Keratinocyte (primary cell): ENCODE results near the gene ASIC2. TPM values are rescaled to one million over a fixed set of nuclear protein-coding genes. Genes with fewer than 3 reads are reported as not detected.

Experiments
- DNase-seq: peaks from one replicate; pipeline ENCODE4 v3.0.0-alpha.2; 2011; ENCODE audit warnings: low read depth, missing footprints, low spot score
- FAIRE-seq: peaks from 2 replicates; lab custom pipeline; 2011; peaks lifted over from hg19 to GRCh38; lab: Jason Lieb, UNC
- H2AFZ ChIP-seq: 2 replicates; pipeline ENCODE4 v1.6.0; 2012; ENCODE audit warnings: low read length, control low read depth, inconsistent platforms; ENCODE audit not compliant: control insufficient read depth
- H3K27ac ChIP-seq: 2 replicates; pipeline ENCODE4 v1.5.1; 2011; ENCODE audit warnings: low read length; ENCODE audit not compliant: control insufficient read depth, insufficient read depth
- H3K27me3 ChIP-seq: 3 replicates; pipeline ENCODE4 v1.6.0; 2011; ENCODE audit warnings: low read length; ENCODE audit not compliant: control insufficient read depth, insufficient read depth; ENCODE audit errors: extremely low read depth
- H3K36me3 ChIP-seq, 2 experiments: 2 replicates in 1 of 2; 3 replicates in 1 of 2; pipeline ENCODE4 v1.5.1; 2011; ENCODE audit warnings: low read length in 2 of 2, mild to moderate bottlenecking in 1 of 2; ENCODE audit not compliant: control insufficient read depth in 2 of 2, insufficient read depth in 2 of 2; ENCODE audit errors: extremely low read depth in 1 of 2
- H3K4me1 ChIP-seq: 3 replicates; pipeline ENCODE4 v1.5.1; 2011; ENCODE audit warnings: low read length; ENCODE audit not compliant: control insufficient read depth, insufficient read depth; ENCODE audit errors: extremely low read depth
- H3K4me2 ChIP-seq: 3 replicates; pipeline ENCODE4 v1.6.0; 2011; ENCODE audit warnings: low read depth, low read length; ENCODE audit not compliant: control insufficient read depth, insufficient read depth; ENCODE audit errors: extremely low read depth
- H3K4me3 ChIP-seq, 3 experiments: fragments of 200-600 bp in 1 of 3; sonication (generic) in 1 of 3; 2 replicates in 2 of 3; 3 replicates in 1 of 3; pipeline ENCODE4 v1.5.1; 2011 to 2016; ENCODE audit warnings: low read length in 3 of 3, mild to moderate bottlenecking in 3 of 3, control low read depth in 2 of 3, inconsistent platforms in 1 of 3, low read depth in 1 of 3, mixed read lengths in 1 of 3, mixed run types in 1 of 3, moderate library complexity in 1 of 3; ENCODE audit not compliant: control insufficient read depth in 2 of 3, insufficient read depth in 2 of 3; ENCODE audit errors: extremely low read depth in 1 of 3
- H3K79me2 ChIP-seq: 2 replicates; pipeline ENCODE4 v1.6.0; 2012; ENCODE audit warnings: low read length; ENCODE audit not compliant: control insufficient read depth, insufficient read depth
- H3K9ac ChIP-seq: 3 replicates; pipeline ENCODE4 v1.6.0; 2011; ENCODE audit warnings: low read length; ENCODE audit not compliant: control insufficient read depth, insufficient read depth; ENCODE audit errors: extremely low read depth
- H3K9me1 ChIP-seq: 3 replicates; pipeline ENCODE4 v1.6.0; 2011; ENCODE audit warnings: low read length; ENCODE audit not compliant: control insufficient read depth, insufficient read depth; ENCODE audit errors: extremely low read depth
- H3K9me3 ChIP-seq: 2 replicates; pipeline ENCODE4 v1.5.1; 2012; ENCODE audit warnings: low read depth, low read length; ENCODE audit not compliant: control insufficient read depth
- H4K20me1 ChIP-seq: 3 replicates; pipeline ENCODE4 v1.6.0; 2011; ENCODE audit warnings: low read length; ENCODE audit not compliant: control insufficient read depth, insufficient read depth; ENCODE audit errors: extremely low read depth
- EZH2 ChIP-seq: IDR thresholded peaks from one replicate; pipeline ENCODE4 v1.6.1; 2012; ENCODE audit warnings: inconsistent platforms, mild to moderate bottlenecking, low read length, moderate library complexity
- dilution Hi-C: fragments of 300-500 bp; cut with MboI; formaldehyde crosslinking; loops from one replicate; pipeline ENCODE4 v1.7.0; 2020; ENCODE audit warnings: low sequenced_read_pairs; ENCODE audit not compliant: extremely low pct_ligation_motif_present
- polyA plus RNA-seq, 5 experiments: library from polyadenylated mRNA; depleted of rRNA in 3 of 5; stranded (reverse) in 3 of 5; stranded (forward) in 1 of 5; unstranded in 1 of 5; fragments of >200 nt; gene quantifications; 1 replicate in 1 of 5; 2 replicates in 3 of 5; 3 replicates in 1 of 5; pipeline versions ENCODE4 v1.2.1 to v1.2.3, GENCODE V29; 2011 to 2012; ENCODE audit warnings: missing spikeins in 2 of 5, low read depth in 1 of 5, low replicate concordance in 1 of 5
- TF ChIP-seq, protein P1 (sequence below), 3 experiments: IDR thresholded peaks in 1 of 3; conservative IDR thresholded peaks in 1 of 3; optimal IDR thresholded peaks in 1 of 3; 2 replicates in 2 of 3; 3 replicates in 1 of 3; pipeline versions ENCODE3 to v1.5.1; 2011; ENCODE audit warnings: low read length in 3 of 3, mild to moderate bottlenecking in 3 of 3, moderate library complexity in 2 of 3, control low read depth in 1 of 3, inconsistent platforms in 1 of 3; ENCODE audit not compliant: insufficient read depth in 2 of 3; ENCODE audit errors: extremely low read depth in 1 of 3

Gene ASIC2
- polyA plus RNA-seq, 1 donor (not counting 4 experiments of a cell fraction or from before 2014, with no cell fraction given): not detected

GRCh38 chr17:33204156-33204555, 88.9 kb downstream of the ASIC2 start:
- FAIRE-seq (no peak), DNase-seq (no peak)
- Histone ChIP-seq H3K27ac (no peak overlapping the region), H3K79me2 (no peaks in the 10 kb centered on the region), H3K4me2 (no peak overlapping the region), H3K36me3 (no peaks in the 10 kb centered on the region), H3K9me3 (no peaks in the 10 kb centered on the region), H3K27me3 (no peaks in the 10 kb centered on the region), H3K9ac (no peak overlapping the region), H4K20me1 (no peaks in the 10 kb centered on the region), H3K4me1 (peaks cover 3% of the 10 kb centered on the region), H2AFZ (no peak overlapping the region), H3K9me1 (no peaks in the 10 kb centered on the region), H3K4me3 (no peak overlapping the region)
- no peak for TF ChIP-seq EZH2
- TF ChIP-seq, protein P1, sequence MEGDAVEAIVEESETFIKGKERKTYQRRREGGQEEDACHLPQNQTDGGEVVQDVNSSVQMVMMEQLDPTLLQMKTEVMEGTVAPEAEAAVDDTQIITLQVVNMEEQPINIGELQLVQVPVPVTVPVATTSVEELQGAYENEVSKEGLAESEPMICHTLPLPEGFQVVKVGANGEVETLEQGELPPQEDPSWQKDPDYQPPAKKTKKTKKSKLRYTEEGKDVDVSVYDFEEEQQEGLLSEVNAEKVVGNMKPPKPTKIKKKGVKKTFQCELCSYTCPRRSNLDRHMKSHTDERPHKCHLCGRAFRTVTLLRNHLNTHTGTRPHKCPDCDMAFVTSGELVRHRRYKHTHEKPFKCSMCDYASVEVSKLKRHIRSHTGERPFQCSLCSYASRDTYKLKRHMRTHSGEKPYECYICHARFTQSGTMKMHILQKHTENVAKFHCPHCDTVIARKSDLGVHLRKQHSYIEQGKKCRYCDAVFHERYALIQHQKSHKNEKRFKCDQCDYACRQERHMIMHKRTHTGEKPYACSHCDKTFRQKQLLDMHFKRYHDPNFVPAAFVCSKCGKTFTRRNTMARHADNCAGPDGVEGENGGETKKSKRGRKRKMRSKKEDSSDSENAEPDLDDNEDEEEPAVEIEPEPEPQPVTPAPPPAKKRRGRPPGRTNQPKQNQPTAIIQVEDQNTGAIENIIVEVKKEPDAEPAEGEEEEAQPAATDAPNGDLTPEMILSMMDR (optimal IDR thresholded peaks at IDR 0.05 in 1 of 3, IDR thresholded peaks at IDR 0.05 in 1 of 3, conservative IDR thresholded peaks at IDR 0.05 in 1 of 3; ENCODE audit: extremely low read depth in 1 of 3, insufficient read depth in 2 of 3, low read length in 3 of 3): no peak
- dilution Hi-C loops: no loop called here

DNA sequence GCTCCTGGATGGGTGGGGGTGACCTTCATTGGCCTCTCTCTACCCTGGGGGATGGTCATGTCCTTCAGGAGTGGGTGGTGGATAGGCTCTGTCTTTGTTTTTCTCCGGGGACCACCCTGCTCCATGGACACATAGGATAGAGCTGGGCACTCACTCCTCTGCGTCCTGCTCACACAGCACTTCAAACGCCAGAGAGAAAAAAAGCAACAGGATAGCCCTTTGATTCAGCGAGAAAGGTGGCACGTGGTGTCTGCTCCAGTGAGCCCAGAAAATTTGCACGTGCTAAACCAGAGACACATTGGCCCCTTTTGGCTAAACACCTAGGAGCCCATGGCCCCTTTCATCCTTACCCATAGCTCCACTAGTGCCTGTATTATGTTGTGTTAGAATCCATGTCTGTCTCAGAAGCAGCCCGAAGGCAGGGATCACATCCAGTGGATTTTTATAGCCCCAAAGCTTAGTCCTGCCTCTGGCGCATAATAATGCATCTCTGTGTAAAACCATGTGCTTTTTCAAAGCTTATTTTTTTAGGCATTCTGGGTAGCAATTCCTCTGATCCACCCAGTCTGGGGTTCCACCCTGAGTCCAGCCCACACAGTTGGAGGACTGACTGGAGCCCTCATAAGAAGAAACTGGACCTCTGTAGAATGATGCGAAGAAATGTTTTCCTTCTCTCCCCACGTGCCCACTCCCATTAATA, 90.1 kb downstream of the ASIC2 start:
- Histone ChIP-seq H3K4me2 (no peak overlapping the region), H3K4me1 (peaks cover 3% of the 10 kb centered on the region), H3K4me3 (no peak overlapping the region), H3K9me1 (no peaks in the 10 kb centered on the region), H3K9ac (no peak overlapping the region), H3K27ac (no peak overlapping the region), H2AFZ (no peak overlapping the region), H3K36me3 (no peaks in the 10 kb centered on the region), H3K9me3 (no peaks in the 10 kb centered on the region), H4K20me1 (no peaks in the 10 kb centered on the region), H3K27me3 (no peaks in the 10 kb centered on the region), H3K79me2 (no peaks in the 10 kb centered on the region)
- FAIRE-seq (no peak), DNase-seq (no peak)
- dilution Hi-C loops: no loop called here
- TF ChIP-seq, protein P1 (optimal IDR thresholded peaks at IDR 0.05 in 1 of 3, IDR thresholded peaks at IDR 0.05 in 1 of 3, conservative IDR thresholded peaks at IDR 0.05 in 1 of 3; ENCODE audit: extremely low read depth in 1 of 3, insufficient read depth in 2 of 3, low read length in 3 of 3): no peak
- no peak for TF ChIP-seq EZH2
